Lower leg skin (tissue), 3 donors: ENCODE measurements around the gene BRWD1.

Experiments
- CTCF ChIP-seq, 3 donors: fragments of 450-650 bp; IDR thresholded peaks; one replicate each; pipeline ENCODE4 v1.5.1; 2016; ENCODE audit warnings: antibody characterized with exemption in 3 of 3, mild to moderate bottlenecking in 3 of 3, moderate library complexity in 2 of 3
- POLR2A ChIP-seq, 2 donors: fragments of 450-650 bp; IDR thresholded peaks; one replicate each; pipeline ENCODE4 v1.6.1; 2016 to 2017; ENCODE audit warnings: antibody characterized with exemption in 2 of 2, mild to moderate bottlenecking in 1 of 2, moderate library complexity in 1 of 2

- TF ChIP-seq CTCF (IDR thresholded peaks at IDR 0.05): no peak
- TF ChIP-seq POLR2A (IDR thresholded peaks at IDR 0.05): no peak
These were observed 49.3 kb upstream of the BRWD1 start for GRCh38 chr21:39362733-39363132.
